Measurements from ENCODE around the gene MAP1LC3B2. TPM values are rescaled to one million over a fixed set of nuclear protein-coding genes. Genes with fewer than 3 reads are reported as not detected.

The MAP1LC3B2 gene
- total RNA-seq, 6 experiments from 2014 or later = 0.59 to 1.0 (median 0.70) TPM; not detected in 3

- intact Hi-C loops (cut with DNase I) = no loop called here
- Histone ChIP-seq H3K36me3 (no peaks in the 10 kb centered on the region), H3K4me1 (no peaks in the 10 kb centered on the region), H3K27ac (no peak overlapping the region), H3K4me3 (no peak overlapping the region), H3K9me3 (no peaks in the 10 kb centered on the region), H3K27me3 (no peaks in the 10 kb centered on the region)
- no peak for DNase-seq
- no peak for TF ChIP-seq POLR2A (IDR thresholded peaks at IDR 0.05)
- TF ChIP-seq, protein P1, sequence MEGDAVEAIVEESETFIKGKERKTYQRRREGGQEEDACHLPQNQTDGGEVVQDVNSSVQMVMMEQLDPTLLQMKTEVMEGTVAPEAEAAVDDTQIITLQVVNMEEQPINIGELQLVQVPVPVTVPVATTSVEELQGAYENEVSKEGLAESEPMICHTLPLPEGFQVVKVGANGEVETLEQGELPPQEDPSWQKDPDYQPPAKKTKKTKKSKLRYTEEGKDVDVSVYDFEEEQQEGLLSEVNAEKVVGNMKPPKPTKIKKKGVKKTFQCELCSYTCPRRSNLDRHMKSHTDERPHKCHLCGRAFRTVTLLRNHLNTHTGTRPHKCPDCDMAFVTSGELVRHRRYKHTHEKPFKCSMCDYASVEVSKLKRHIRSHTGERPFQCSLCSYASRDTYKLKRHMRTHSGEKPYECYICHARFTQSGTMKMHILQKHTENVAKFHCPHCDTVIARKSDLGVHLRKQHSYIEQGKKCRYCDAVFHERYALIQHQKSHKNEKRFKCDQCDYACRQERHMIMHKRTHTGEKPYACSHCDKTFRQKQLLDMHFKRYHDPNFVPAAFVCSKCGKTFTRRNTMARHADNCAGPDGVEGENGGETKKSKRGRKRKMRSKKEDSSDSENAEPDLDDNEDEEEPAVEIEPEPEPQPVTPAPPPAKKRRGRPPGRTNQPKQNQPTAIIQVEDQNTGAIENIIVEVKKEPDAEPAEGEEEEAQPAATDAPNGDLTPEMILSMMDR (IDR thresholded peaks at IDR 0.05) = no peak
- WGBS (ENCODE audit: insufficient coverage, low coverage, low lambda C conversion rate, missing lambda C conversion rate) = 57% methylated on average over 5 of the region's 5 CpGs
- ATAC-seq = no peak
Observed at GRCh38 chr12:116540622-116541152, 18.5 kb upstream of the MAP1LC3B2 start.

DNA sequence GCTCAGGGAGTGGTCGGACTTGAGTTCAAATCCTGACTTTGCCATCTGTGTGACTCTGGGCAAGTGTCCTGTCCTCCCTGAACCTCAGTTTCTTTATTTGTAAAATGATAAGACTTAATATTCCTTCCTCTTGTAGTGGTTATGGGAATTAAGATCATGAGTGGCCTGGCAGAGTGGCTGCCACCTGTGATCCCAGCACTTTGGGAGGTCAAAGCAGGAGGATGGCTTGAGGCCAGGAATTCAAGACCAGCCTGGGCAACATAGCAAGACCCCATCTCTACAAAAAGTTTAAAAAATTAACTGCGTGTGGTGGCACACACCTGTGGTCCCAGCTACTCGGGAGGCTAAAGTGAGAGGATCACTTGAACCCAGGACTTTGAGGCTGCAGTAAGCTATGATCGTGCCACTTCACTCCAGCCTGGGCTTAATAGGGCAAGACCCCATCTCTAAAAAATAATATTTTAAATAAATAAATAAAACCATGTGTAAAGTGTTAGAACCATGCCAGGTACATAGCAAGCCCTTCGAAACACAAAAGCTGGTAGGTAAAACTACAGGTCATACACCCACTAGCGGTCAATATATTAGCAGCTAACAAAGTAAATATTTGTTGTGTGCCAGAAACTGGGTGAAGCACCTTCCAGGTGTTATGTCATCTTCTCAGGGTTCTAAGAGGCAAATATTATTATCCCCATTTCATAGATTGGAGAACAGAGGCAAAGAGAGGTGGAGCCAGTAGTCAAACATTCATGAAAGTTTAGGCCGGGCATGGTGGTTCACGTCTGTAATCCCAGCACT is 17.4 kb upstream of the MAP1LC3B2 start:
- WGBS (ENCODE audit: insufficient coverage, low coverage, low lambda C conversion rate, missing lambda C conversion rate) = 58% methylated on average over 4 of the region's 8 CpGs
- Histone ChIP-seq H3K27me3 (no peaks in the 10 kb centered on the region), H3K4me3 (no peak overlapping the region), H3K9me3 (no peaks in the 10 kb centered on the region), H3K36me3 (no peaks in the 10 kb centered on the region), H3K4me1 (no peaks in the 10 kb centered on the region), H3K27ac (no peak overlapping the region)
- intact Hi-C loops (cut with DNase I) = no loop called here
- peak in 3 of 4 donors; percentile 32 to 53 (median 44) for ATAC-seq
- no peak for DNase-seq
- no peak for TF ChIP-seq POLR2A (IDR thresholded peaks at IDR 0.05)
- TF ChIP-seq, protein P1 (IDR thresholded peaks at IDR 0.05) = peak in 2 of 4 donors; percentile 26 to 31

DNA sequence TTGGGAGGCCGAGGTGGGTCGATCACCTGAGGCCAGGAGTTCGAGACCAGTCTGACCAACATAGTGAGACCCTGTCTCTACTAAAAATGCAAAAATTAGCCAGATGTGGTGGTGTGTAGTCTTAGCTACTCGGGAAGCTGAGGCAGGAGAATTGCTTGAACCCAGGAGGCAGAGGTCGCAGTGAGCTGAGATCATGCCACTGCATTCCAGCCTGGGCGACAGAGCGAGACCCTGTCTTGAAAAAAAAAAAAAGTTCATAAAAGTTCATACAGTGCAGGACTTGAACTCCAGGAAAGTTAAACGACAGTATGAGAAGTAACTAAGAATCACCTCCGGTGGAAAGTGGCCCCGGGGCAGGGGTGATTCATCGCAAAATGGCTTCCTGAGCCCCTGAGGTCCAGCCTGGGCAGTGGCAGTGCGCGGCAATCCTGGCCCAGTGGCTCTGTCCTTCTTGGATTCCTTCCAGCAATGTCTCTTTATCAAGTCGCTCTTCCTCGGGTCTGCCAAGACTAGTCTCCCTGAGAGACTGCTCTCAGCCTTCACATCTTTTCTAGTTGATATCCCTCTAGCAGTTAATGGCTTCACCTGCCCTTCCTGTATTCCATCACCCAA is 16.7 kb upstream of the MAP1LC3B2 start:
- H3K4me3 ChIP-seq = no peak overlapping the region
- H3K27ac ChIP-seq = no peak overlapping the region
- H3K36me3 ChIP-seq = no peaks in the 10 kb centered on the region
- intact Hi-C loops (cut with DNase I) = no loop called here
- no peaks in the 10 kb centered on the region for H3K4me1 ChIP-seq
- no peaks in the 10 kb centered on the region for H3K27me3 ChIP-seq
- TF ChIP-seq POLR2A (IDR thresholded peaks at IDR 0.05) = no peak
- TF ChIP-seq, protein P1 (IDR thresholded peaks at IDR 0.05) = no peak
- 53% methylated on average over 10 of the region's 15 CpGs for WGBS (ENCODE audit: insufficient coverage, low coverage, low lambda C conversion rate, missing lambda C conversion rate)
- ATAC-seq (peak in 3 of 4 donors; percentile 13 to 49 (median 39)), DNase-seq (no peak)
- no peaks in the 10 kb centered on the region for H3K9me3 ChIP-seq

DNA sequence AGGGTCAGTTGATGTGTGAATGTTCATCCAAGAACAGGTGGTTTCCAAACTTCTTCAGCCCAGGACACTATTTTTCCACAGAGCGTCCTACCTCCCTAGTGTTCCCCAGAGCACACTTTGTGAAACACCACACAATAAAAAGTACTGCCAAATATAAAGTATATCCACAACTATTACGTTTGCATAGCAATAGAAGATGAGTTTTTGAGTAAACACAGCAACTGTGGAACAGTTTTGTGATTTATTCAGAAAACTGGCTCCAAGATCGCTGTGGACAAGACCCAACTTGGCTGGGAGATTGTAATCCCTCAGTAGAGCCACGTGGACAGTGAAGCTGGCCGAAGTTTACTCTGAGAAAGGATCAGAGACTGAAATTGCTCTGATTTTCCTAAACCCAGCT is 14.5 kb upstream of the MAP1LC3B2 start:
- Histone ChIP-seq H3K4me1 (no peaks in the 10 kb centered on the region), H3K4me3 (no peak overlapping the region), H3K9me3 (no peaks in the 10 kb centered on the region), H3K27me3 (no peaks in the 10 kb centered on the region), H3K27ac (no peak overlapping the region), H3K36me3 (no peaks in the 10 kb centered on the region)
- DNase-seq = no peak
- intact Hi-C loops (cut with DNase I) = no loop called here
- ATAC-seq = peak; percentile 37 to 61 (median 50)
- WGBS (ENCODE audit: insufficient coverage, low coverage, low lambda C conversion rate, missing lambda C conversion rate) = 18% methylated on average over 5 of the region's 5 CpGs
- TF ChIP-seq POLR2A (IDR thresholded peaks at IDR 0.05) = no peak
- TF ChIP-seq, protein P1 (IDR thresholded peaks at IDR 0.05) = no peak
